H9 (cell line): Measurements from ENCODE around the gene BBX. TPM values are rescaled to one million over a fixed set of nuclear protein-coding genes. Genes with fewer than 3 reads are reported as not detected.

Source experiments
- DNase-seq: peaks from one replicate; pipeline ENCODE4 v3.0.0-alpha.2; 2017
- H2AFZ ChIP-seq: one replicate; pipeline ENCODE4 v1.6.1; 2013; ENCODE audit warnings: mild to moderate bottlenecking, low read length, control low read depth, moderate library complexity
- H2AK5ac ChIP-seq: 2 replicates; pipeline ENCODE4 v1.6.1; 2013; ENCODE audit warnings: low read length, control low read depth, mixed read lengths; ENCODE audit not compliant: insufficient read length
- H2BK120ac ChIP-seq: one replicate; pipeline ENCODE4 v1.6.1; 2013; ENCODE audit warnings: low read depth, mild to moderate bottlenecking, low read length, control low read depth, inconsistent platforms; ENCODE audit not compliant: poor library complexity, severe bottlenecking
- H2BK12ac ChIP-seq: 2 replicates; pipeline ENCODE4 v1.6.1; 2013; ENCODE audit warnings: low read length, control low read depth, mixed read lengths, low read depth; ENCODE audit not compliant: insufficient read length
- H2BK15ac ChIP-seq: 2 replicates; pipeline ENCODE4 v1.6.1; 2013; ENCODE audit warnings: low read depth, low read length, control low read depth
- H2BK20ac ChIP-seq: one replicate; pipeline ENCODE4 v1.6.1; 2013; ENCODE audit warnings: low read depth, mild to moderate bottlenecking, low read length, control low read depth, inconsistent platforms; ENCODE audit not compliant: poor library complexity, severe bottlenecking
- H2BK5ac ChIP-seq: 2 replicates; pipeline ENCODE4 v1.6.1; 2013; ENCODE audit warnings: low read length, control low read depth, mixed read lengths; ENCODE audit not compliant: insufficient read length
- H3K14ac ChIP-seq: 2 replicates; pipeline ENCODE4 v1.6.1; 2013; ENCODE audit warnings: low read length, control low read depth; ENCODE audit not compliant: insufficient read depth
- H3K18ac ChIP-seq: 2 replicates; pipeline ENCODE4 v1.6.1; 2013; ENCODE audit warnings: low read depth, mild to moderate bottlenecking, mixed read lengths, low read length, control low read depth; ENCODE audit not compliant: insufficient read length
- H3K23ac ChIP-seq: 2 replicates; pipeline ENCODE4 v1.6.1; 2013; ENCODE audit warnings: low read length, control low read depth, mixed read lengths, low read depth; ENCODE audit not compliant: insufficient read length
- H3K23me2 ChIP-seq: 2 replicates; pipeline ENCODE4 v1.6.1; 2013; ENCODE audit warnings: low read depth, mild to moderate bottlenecking, mixed read lengths, low read length, control low read depth; ENCODE audit not compliant: insufficient read length, poor library complexity, severe bottlenecking
- H3K27ac ChIP-seq: 2 replicates; pipeline ENCODE4 v1.5.1; 2013; ENCODE audit warnings: low read length, control low read depth, mixed read lengths, low read depth; ENCODE audit not compliant: insufficient read length
- H3K27me3 ChIP-seq: 2 replicates; pipeline ENCODE4 v1.6.1; 2013; ENCODE audit warnings: low read length, control low read depth, inconsistent platforms; ENCODE audit not compliant: insufficient read depth
- H3K4ac ChIP-seq: 2 replicates; pipeline ENCODE4 v1.6.1; 2013; ENCODE audit warnings: low read depth, mild to moderate bottlenecking, control low read depth, inconsistent platforms, low read length, moderate library complexity
- H3K4me1 ChIP-seq: 2 replicates; pipeline ENCODE4 v1.6.1; 2013; ENCODE audit warnings: low read length, control low read depth, inconsistent platforms; ENCODE audit not compliant: insufficient read depth
- H3K4me2 ChIP-seq: 2 replicates; pipeline ENCODE4 v1.6.1; 2013; ENCODE audit warnings: low read length, control low read depth, mixed read lengths; ENCODE audit not compliant: insufficient read length, insufficient read depth
- H3K56ac ChIP-seq: 2 replicates; pipeline ENCODE4 v1.6.1; 2013; ENCODE audit warnings: low read depth, mild to moderate bottlenecking, mixed read lengths, low read length, control low read depth; ENCODE audit not compliant: insufficient read length
- H3K79me1 ChIP-seq: 2 replicates; pipeline ENCODE4 v1.6.1; 2013; ENCODE audit warnings: low read depth, mild to moderate bottlenecking, moderate library complexity, low read length, control low read depth, inconsistent platforms; ENCODE audit not compliant: insufficient read depth, poor library complexity, severe bottlenecking
- H3K79me2 ChIP-seq: 2 replicates; pipeline ENCODE4 v1.6.1; 2013; ENCODE audit warnings: low read length, control low read depth, inconsistent platforms; ENCODE audit not compliant: insufficient read depth
- H3K9ac ChIP-seq: 2 replicates; pipeline ENCODE4 v1.6.1; 2013; ENCODE audit warnings: low read length, control low read depth, mixed read lengths; ENCODE audit not compliant: insufficient read length; ENCODE audit errors: extremely low read depth
- H3K9me3 ChIP-seq: one replicate; pipeline ENCODE4 v1.6.1; 2013; ENCODE audit warnings: low read depth, low read length, inconsistent platforms; ENCODE audit not compliant: control insufficient read depth
- H3T11ph ChIP-seq: one replicate; pipeline ENCODE4 v1.6.1; 2013; ENCODE audit warnings: mild to moderate bottlenecking, low read length, control low read depth, inconsistent platforms
- H4K20me1 ChIP-seq: one replicate; pipeline ENCODE4 v1.6.1; 2013; ENCODE audit not compliant: control insufficient read depth, insufficient read length, insufficient read depth
- H4K5ac ChIP-seq: 2 replicates; pipeline ENCODE4 v1.6.1; 2013; ENCODE audit warnings: low read depth, mild to moderate bottlenecking, mixed read lengths, low read length, control low read depth; ENCODE audit not compliant: insufficient read length
- H4K8ac ChIP-seq: replicated peaks from 2 replicates; pipeline ENCODE4 v1.6.1; 2013; ENCODE audit warnings: low read length, control low read depth, mixed read lengths, low read depth; ENCODE audit not compliant: insufficient read length
- H4K91ac ChIP-seq: 2 replicates; pipeline ENCODE4 v1.6.1; 2013; ENCODE audit warnings: low read depth, mild to moderate bottlenecking, moderate library complexity, mixed read lengths, low read length, control low read depth; ENCODE audit not compliant: insufficient read length
- H3K27ac Mint-ChIP-seq, 3 experiments: 2 replicates in 2 of 3; 3 replicates in 1 of 3; pipeline ENCODE4 v1.8.0; 2020 to 2021; ENCODE audit warnings: mixed read lengths in 3 of 3, mild to moderate bottlenecking in 1 of 3, moderate library complexity in 1 of 3
- H3K27me3 Mint-ChIP-seq: 2 replicates; pipeline ENCODE4 v1.8.0; 2021; ENCODE audit warnings: low read depth, mild to moderate bottlenecking, moderate library complexity, mixed read lengths
- H3K36me3 Mint-ChIP-seq, 3 experiments: 2 replicates in 2 of 3; 3 replicates in 1 of 3; pipeline ENCODE4 v1.8.0; 2020 to 2021; ENCODE audit warnings: low read depth in 3 of 3, mixed read lengths in 3 of 3; ENCODE audit not compliant: insufficient read depth in 1 of 3
- H3K4me1 Mint-ChIP-seq, 2 experiments: 2 replicates each; pipeline ENCODE4 v1.8.0; 2020; ENCODE audit warnings: mixed read lengths in 2 of 2
- H3K4me3 Mint-ChIP-seq, 2 experiments: 2 replicates in 1 of 2; 3 replicates in 1 of 2; pipeline ENCODE4 v1.8.0; 2020 to 2021; ENCODE audit warnings: mild to moderate bottlenecking in 2 of 2, mixed read lengths in 2 of 2, moderate library complexity in 1 of 2
- H3K9me3 Mint-ChIP-seq, 2 experiments: 2 replicates in 1 of 2; 3 replicates in 1 of 2; pipeline ENCODE4 v1.8.0; 2020; ENCODE audit warnings: mild to moderate bottlenecking in 2 of 2, mixed read lengths in 2 of 2, moderate library complexity in 1 of 2
- CTCF ChIP-seq: fragments of 200-600 bp; sonication (generic); conservative IDR thresholded peaks from 3 replicates; pipeline ENCODE4 v1.8.0; 2021; ENCODE audit warnings: antibody characterized with exemption, mild to moderate bottlenecking
- WGBS: extraction: QIAGEN DNeasy Blood & Tissue Kit; methylation state at CpG from one replicate; pipeline ENCODE4 v1.1.7; 2013; ENCODE audit warnings: missing lambda C conversion rate, low lambda C conversion rate, mixed read lengths; ENCODE audit not compliant: insufficient read length; ENCODE audit errors: extremely low coverage; 5-methylcytosine and 5-hydroxymethylcytosine counted together
- total RNA-seq: library from RNA; stranded (reverse); gene quantifications from 2 replicates; pipeline ENCODE4 v1.2.1, GENCODE V29; 2021

The BBX gene
- total RNA-seq, 1 experiment from 2014 or later = 34.8 TPM

GRCh38 chr3:107682580-107682979 is 159.8 kb downstream of the BBX start:
- Mint-ChIP-seq H3K4me1 (peaks cover 19 to 32% of the 10 kb centered on the region in 2 experiments), H3K36me3 (peaks cover 0 to 8% (median 1%) of the 10 kb centered on the region in 3 experiments; a peak in 3 of 7 replicates), H3K9me3 (no peaks in the 10 kb centered on the region), H3K4me3 (no peak overlapping the region), H3K27me3 (no peaks in the 10 kb centered on the region), H3K27ac (0 out of 7 replicates have a peak overlapping the region, but pooled peaks of 1 of the 3 experiments have one; percentile 60)
- H2BK120ac ChIP-seq = no peak overlapping the region
- H2BK5ac ChIP-seq = no peak overlapping the region
- no peak overlapping the region for H3K9ac ChIP-seq
- no peaks in the 10 kb centered on the region for H3K9me3 ChIP-seq
- TF ChIP-seq CTCF = no peak
- no peak overlapping the region for H4K5ac ChIP-seq
- DNase-seq = no peak
- no peaks in the 10 kb centered on the region for H3K23me2 ChIP-seq
- no peak overlapping the region for H2AK5ac ChIP-seq
- H3K4me2 ChIP-seq = no peak overlapping the region
- no peak overlapping the region for H3K18ac ChIP-seq
- no peaks in the 10 kb centered on the region for H3K27me3 ChIP-seq
- no peak overlapping the region for H2BK20ac ChIP-seq
- peaks cover 4% of the 10 kb centered on the region; the same call in 1 of the 2 replicates for H3K4me1 ChIP-seq
- no peak overlapping the region for H2BK12ac ChIP-seq
- H2BK15ac ChIP-seq = no peak overlapping the region
- no peak overlapping the region for H4K91ac ChIP-seq
- no peak overlapping the region for H2AFZ ChIP-seq
- no CpG with 5 or more reads among the region's 1 CpG for WGBS
- H3K23ac ChIP-seq = no peak overlapping the region
- no peaks in the 10 kb centered on the region for H4K20me1 ChIP-seq
- no peak overlapping the region for H3K27ac ChIP-seq
- H3K56ac ChIP-seq = no peak overlapping the region
- H3T11ph ChIP-seq = no peak overlapping the region
- H3K79me1 ChIP-seq = no peaks in the 10 kb centered on the region
- H3K4ac ChIP-seq = no peak overlapping the region
- H3K14ac ChIP-seq = no peak overlapping the region
- no peak overlapping the region for H4K8ac ChIP-seq
- no peaks in the 10 kb centered on the region for H3K79me2 ChIP-seq
